GM21723 (cell line): ENCODE data around the gene MRPS15.
"Not testable (repeated sequence)": the region's sequence is repeated elsewhere in the genome, so short reads cannot be mapped to it uniquely, and the experiment has no call there.

Source experiments
- ATAC-seq: cut with Tn5 transposase; IDR thresholded peaks from one replicate; pipeline ENCODE4 v1.9.1; 2021; ENCODE audit warnings: mild to moderate bottlenecking, moderate library complexity; ENCODE audit not compliant: unreplicated experiment

MRPS15 gene

GRCh38 chr1:36484099-36484498 is 19.9 kb upstream of the MRPS15 start:
- ATAC-seq = no peak

GRCh38 chr1:36482724-36483388 is 18.7 kb upstream of the MRPS15 start, which contains the start of gene CSF3R:
Gene CSF3R, minus strand, starts transcription at chr1:36482913. Its CDS starts 3,417 bp downstream, at chr1:36479496.
- no peak for ATAC-seq

DNA sequence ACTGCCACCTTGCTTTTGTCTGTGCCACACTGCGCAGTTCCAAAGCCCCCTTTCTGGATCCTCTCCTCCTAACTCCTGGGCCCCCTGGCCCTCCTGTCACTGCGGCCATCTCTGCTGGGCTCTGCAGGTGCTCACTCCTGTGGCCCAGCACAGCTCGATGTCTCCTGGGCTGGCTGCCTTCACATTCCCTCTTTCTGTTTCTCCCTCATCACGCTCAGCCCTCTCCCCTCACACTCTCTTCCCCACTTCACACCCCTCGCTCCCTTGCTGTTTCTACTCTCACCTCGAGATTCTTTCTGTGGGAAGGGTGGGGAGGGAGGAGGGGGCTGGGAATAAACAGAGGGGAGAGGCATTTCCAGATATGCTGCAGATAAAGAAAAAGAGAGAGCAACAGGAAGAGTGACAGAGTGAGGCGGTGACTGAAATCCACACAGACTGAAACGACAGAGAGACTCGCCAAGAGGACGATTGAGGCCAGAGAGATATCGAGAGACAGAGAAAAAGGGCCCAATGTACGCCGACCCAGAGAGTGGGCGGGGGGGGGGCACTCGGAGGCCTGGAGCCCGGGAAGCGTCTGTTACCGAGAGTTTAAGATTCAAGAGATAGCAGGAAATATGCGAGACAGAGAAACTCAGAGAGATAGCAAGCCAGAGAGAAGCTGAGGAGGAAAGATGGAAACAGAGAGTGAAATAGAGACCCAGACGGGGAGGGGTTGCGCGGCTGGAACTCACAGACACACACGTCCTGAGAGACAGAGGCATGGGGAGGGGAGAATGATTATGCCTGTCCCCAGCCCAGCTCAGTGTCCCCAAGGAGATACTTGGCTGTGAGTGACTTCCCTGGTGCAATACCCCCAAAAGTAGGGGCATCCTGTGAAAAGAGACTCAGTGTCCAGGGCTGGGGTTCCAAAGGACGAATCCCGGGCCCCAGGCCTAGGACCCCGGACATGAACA is 17.9 kb upstream of the MRPS15 start:
- no peak for ATAC-seq

DNA sequence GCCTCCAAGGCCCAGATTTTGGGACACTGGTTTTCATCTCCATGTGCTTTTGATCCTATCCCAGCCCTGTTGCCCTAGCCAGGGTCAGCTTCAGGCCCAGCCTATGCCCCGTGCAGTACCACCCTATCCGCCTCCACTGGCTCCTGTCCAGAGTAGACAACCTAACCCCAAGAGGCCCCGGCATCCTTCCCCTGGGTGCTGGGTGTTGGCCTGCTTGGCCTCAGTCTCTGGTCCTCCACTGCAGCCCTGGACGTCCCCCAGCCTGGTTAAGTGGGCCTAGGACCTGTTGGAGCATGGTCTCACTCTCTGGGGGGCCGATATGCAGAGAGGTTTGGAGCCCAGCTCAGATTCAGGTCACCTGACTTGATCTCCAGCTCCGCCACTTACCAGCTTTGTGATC is 16.9 kb upstream of the MRPS15 start:
- no peak for ATAC-seq

DNA sequence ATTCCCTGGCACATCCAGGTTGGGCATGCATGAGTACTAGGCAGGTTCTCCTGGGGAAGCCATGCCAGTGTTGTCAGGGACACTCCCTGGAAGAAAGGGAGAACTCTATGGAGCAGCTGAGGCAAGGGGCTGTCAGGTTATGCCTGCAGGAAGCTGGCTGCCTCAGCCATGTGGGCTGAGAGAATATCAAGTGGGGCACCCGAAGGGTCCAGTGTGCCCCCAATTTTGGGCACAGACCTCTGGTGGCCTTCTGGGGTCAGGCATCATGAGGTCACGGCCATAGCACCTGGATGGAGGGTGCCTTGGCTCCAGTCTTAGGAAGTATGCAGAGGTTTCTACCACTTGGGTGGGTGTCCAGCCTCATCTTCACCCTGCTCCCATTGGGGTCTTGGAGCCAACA is 16.0 kb upstream of the MRPS15 start:
- ATAC-seq = no peak

DNA sequence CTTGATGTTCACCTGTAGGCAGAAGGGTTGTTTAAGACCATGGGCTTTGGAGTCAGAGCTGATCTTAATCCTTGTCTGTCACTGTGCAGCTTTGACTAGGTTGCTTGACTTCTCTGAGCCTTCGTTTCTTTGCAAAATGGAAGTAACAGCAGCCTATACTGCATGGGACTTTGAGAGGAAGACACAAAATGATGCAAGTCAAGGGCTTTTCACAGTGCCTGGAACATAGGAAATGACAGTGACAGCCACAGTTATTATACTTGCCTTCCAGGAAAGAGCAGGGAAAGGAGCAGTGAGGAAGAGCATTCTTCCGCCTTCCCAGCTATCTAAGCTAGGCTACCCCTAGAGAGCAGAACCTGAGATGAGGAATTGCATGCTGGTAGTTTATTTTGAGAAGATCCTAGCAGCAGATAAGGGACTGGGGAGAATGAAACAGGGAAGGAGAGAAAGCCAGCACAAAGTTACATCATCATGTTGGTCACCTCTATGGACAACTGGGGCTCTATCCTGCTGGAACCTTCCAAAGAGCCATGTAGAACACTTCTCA is 15.4 kb upstream of the MRPS15 start:
- ATAC-seq = no peak

- not testable (repeated sequence) for ATAC-seq
Measured at GRCh38 chr1:36477615-36478014, 13.4 kb upstream of the MRPS15 start.

- ATAC-seq = no peak
Measured at GRCh38 chr1:36476945-36477344, 12.8 kb upstream of the MRPS15 start.

DNA sequence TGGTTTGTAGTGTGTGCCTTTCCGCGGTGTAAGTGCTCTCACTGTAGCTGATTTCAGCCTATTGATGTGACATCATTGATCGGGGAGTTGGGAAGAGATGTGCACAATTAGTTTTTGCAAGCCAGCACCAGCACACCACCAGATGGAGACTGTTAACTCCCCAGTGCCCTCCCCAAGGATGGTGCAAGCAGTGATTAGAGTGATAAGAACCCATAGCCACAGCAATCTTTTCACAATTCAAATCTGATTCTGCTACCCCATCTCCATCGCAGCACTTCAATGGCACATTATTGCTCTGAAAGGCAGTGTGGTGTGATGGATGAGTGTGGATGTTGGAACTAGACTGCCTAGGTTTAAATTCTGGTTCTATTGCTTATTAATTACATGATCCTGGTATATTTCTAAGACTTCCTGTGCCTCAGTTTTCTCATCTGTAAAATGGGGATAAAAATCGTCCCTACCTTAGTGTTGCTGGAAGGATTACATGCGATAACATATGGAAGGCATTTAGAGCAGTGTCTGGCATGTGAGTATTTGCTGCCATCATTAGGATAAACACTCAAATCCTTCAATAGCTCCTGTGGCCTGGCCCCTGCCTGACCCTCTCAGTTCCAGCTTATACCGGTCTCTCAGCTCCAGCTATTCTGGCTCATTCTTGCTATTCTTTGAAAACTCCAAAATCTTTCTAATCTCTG is 11.9 kb upstream of the MRPS15 start:
- ATAC-seq = no peak

DNA sequence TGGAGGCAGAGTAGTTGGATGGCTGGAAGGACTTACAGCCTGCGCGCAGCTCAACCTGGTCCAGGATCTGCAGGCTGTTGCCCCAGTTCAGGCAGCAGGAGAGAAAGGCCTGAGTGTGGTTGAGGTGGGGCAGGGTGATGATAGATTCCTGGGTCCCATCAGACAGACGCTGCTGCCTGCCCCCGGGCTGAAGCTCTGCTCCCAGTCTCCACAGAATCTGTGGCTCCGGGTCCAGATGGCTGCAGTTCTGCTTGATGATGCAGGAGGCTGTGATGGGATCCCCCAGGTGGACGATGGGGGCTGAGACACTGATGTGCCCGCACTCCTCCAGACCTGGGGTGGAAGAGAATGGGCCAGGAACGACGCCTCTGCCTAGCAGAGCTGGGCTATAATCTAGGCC is 11.2 kb upstream of the MRPS15 start:
- no peak for ATAC-seq

GRCh38 chr1:36472656-36473055 is 8.5 kb upstream of the MRPS15 start:
- ATAC-seq = no peak

- no peak for ATAC-seq
Measured at GRCh38 chr1:36471830-36472641, 7.9 kb upstream of the MRPS15 start.

DNA sequence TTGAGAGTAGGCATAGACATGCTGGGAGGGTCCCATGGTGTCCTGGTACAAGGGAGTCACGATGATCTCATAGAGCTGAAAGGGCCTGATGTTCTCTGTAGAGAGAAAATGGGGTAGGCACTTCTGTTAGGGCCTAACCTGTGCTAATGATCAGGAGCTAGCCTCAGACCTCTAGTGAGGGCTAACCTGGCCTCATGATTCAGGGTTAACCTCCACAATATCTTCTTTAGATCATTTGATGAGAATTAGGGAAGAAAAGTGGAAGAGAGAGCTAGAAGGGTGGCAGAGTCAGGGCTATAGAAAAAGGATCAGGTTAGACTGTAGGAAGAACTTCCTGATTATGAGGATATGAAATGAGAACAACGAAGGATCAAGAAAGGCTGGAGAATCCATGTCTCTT is 5.0 kb upstream of the MRPS15 start:
- no peak for ATAC-seq

GRCh38 chr1:36467700-36468455 is 3.7 kb upstream of the MRPS15 start:
- ATAC-seq = no peak

- ATAC-seq = no peak
Measured at GRCh38 chr1:36467027-36467410, 2.8 kb upstream of the MRPS15 start.

DNA sequence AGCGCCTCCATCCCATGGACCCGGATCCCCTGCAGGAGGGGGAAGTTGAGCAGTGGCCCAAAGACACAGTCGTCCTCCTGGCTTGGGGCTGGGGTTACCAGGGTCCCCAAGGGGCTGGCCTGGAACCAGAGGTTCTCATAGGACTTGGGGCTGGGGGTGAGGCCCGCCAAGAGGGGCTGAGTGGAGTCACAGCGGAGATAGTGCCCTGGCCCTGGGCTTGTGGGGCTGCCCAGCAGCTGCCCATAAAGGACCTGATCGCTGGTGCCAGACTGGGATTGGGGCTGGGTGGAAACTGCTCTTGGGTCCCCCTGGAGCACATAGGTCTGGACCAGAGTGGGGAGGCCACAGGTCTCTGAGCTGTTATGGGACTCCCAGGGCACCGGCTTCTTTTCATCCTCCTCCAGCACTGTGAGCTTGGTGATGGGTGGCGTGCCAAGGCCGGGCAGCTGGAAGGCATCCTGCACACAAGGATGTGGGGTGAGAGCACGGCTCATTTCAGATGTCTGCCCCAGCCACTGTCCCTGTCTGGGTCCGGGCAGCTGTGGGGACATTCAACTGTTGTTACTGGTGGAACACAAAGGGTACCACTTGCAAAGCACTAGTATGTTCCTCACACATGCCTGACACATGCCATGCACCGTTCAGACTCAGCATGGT is 2.3 kb upstream of the MRPS15 start:
- ATAC-seq = no peak

GRCh38 chr1:36465731-36466369 is 1.7 kb upstream of the MRPS15 start:
- no peak for ATAC-seq

DNA sequence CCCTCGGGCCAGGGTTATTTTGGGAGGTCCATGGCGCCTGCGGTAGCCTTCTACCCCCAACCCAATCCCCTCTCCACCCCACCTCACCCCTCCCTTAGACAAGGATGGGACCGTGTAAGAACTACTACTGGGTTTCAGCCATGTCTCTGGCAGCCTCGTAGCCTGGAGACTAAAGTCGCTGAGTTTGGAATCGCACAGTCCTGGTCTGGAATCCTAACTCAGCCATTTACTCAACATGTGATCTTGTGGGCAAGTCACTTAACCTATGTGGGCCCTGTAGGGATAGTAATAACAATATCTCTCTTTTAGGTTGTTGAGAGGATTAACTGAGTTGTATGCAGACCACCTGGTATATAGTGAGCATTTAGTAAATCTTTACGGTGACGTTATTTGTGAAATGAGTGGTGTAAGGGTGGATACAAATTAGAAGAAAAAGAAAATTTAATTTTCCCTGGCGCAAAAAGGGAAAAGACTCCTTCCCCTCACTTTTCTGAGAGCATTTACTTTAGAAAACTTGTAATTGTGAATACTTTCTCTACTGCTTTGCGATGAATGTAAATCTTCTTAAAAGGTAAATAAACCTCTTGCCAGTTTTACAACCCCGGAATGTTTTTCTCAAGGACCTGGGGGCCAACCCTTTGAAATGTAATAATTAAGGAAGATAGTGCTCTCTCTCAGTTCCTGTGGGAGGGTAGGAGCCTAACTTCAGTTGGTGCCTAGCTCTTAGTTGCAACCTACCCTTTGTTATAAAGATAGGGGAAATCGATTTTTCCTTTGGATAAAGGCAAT is 615 bp upstream of the MRPS15 start:
- peak; percentile 31 for ATAC-seq
